ENCODE results near the gene EARS2. TPM values are rescaled to one million over a fixed set of nuclear protein-coding genes. Genes with fewer than 3 reads are reported as not detected.

Gene EARS2
- total RNA-seq, 1 donor from 2014 or later: 19.7 TPM

- no peaks in the 10 kb centered on the region for H3K9me3 ChIP-seq (ENCODE audit: low read depth)
- no peaks in the 10 kb centered on the region for H3K27me3 Mint-ChIP-seq (ENCODE audit: insufficient read depth, low read depth)
- no peak overlapping the region for H3K9ac ChIP-seq
- H3K9me3 Mint-ChIP-seq: no peaks in the 10 kb centered on the region
- H3K27ac ChIP-seq: no peak overlapping the region
- H3K36me3 ChIP-seq: no peaks in the 10 kb centered on the region
- DNase-seq (ENCODE audit: low spot score): no peak
- no peaks in the 10 kb centered on the region for H3K4me1 Mint-ChIP-seq
- H4K20me1 ChIP-seq (ENCODE audit: low read depth): peaks cover 4% of the 10 kb centered on the region
- no peak overlapping the region for H3K4me2 ChIP-seq
- H3K4me3 Mint-ChIP-seq: no peak overlapping the region
- no peaks in the 10 kb centered on the region for H3K79me2 ChIP-seq (ENCODE audit: low read depth)
- H3K27ac Mint-ChIP-seq: no peak overlapping the region
- no peak for TF ChIP-seq EZH2 (IDR thresholded peaks at IDR 0.05)
- no peak for TF ChIP-seq EZH2phosphoT487 (IDR thresholded peaks at IDR 0.05)
- TF ChIP-seq CTCF (IDR thresholded peaks at IDR 0.05): no peak
- H2AFZ ChIP-seq (replicated peaks): no peak overlapping the region
- peaks cover 12% of the 10 kb centered on the region for H3K36me3 Mint-ChIP-seq
- H3K4me3 ChIP-seq: no peak overlapping the region
- H3F3A ChIP-seq (ENCODE audit: low read depth): peaks cover 9% of the 10 kb centered on the region
- H3K4me1 ChIP-seq: no peaks in the 10 kb centered on the region
- H3K27me3 ChIP-seq: no peaks in the 10 kb centered on the region
Observed at GRCh38 chr16:23579371-23579770, 22.2 kb upstream of the EARS2 start.

- H3K79me2 ChIP-seq (ENCODE audit: low read depth): no peaks in the 10 kb centered on the region
- no peak overlapping the region for H3K4me2 ChIP-seq
- H3K27ac Mint-ChIP-seq: no peak overlapping the region
- no peaks in the 10 kb centered on the region for H3K36me3 ChIP-seq
- no peak overlapping the region for H3K9ac ChIP-seq
- H3K4me3 Mint-ChIP-seq: no peak overlapping the region
- no peaks in the 10 kb centered on the region for H3K9me3 Mint-ChIP-seq
- H3K27me3 ChIP-seq: no peaks in the 10 kb centered on the region
- no peak for DNase-seq (ENCODE audit: low spot score)
- H3K27ac ChIP-seq: no peak overlapping the region
- H3K36me3 Mint-ChIP-seq: peaks cover 11% of the 10 kb centered on the region
- TF ChIP-seq EZH2 (IDR thresholded peaks at IDR 0.05): no peak
- TF ChIP-seq CTCF (IDR thresholded peaks at IDR 0.05): no peak
- no peak for TF ChIP-seq EZH2phosphoT487 (IDR thresholded peaks at IDR 0.05)
- no peaks in the 10 kb centered on the region for H3K4me1 ChIP-seq
- peaks cover 4% of the 10 kb centered on the region for H4K20me1 ChIP-seq (ENCODE audit: low read depth)
- no peaks in the 10 kb centered on the region for H3K27me3 Mint-ChIP-seq (ENCODE audit: insufficient read depth, low read depth)
- H3F3A ChIP-seq (ENCODE audit: low read depth): peaks cover 9% of the 10 kb centered on the region
- no peak overlapping the region for H3K4me3 ChIP-seq
- H2AFZ ChIP-seq (replicated peaks): no peak overlapping the region
- H3K9me3 ChIP-seq (ENCODE audit: low read depth): no peaks in the 10 kb centered on the region
- H3K4me1 Mint-ChIP-seq: no peaks in the 10 kb centered on the region
Observed at GRCh38 chr16:23578101-23578830, 21.1 kb upstream of the EARS2 start.

- Mint-ChIP-seq H3K27ac (no peak overlapping the region), H3K4me3 (peak overlapping the region; percentile 41), H3K9me3 (no peaks in the 10 kb centered on the region), H3K36me3 (peaks cover 13% of the 10 kb centered on the region), H3K27me3 (ENCODE audit: insufficient read depth, low read depth) (no peaks in the 10 kb centered on the region), H3K4me1 (no peaks in the 10 kb centered on the region)
- H3K9me3 ChIP-seq (ENCODE audit: low read depth): no peaks in the 10 kb centered on the region
- TF ChIP-seq EZH2phosphoT487 (IDR thresholded peaks at IDR 0.05) (no peak), CTCF (IDR thresholded peaks at IDR 0.05) (no peak), EZH2 (IDR thresholded peaks at IDR 0.05) (no peak)
- H3K4me1 ChIP-seq: no peaks in the 10 kb centered on the region
- H3K4me2 ChIP-seq: no peak overlapping the region
- no peaks in the 10 kb centered on the region for H3K79me2 ChIP-seq (ENCODE audit: low read depth)
- H3K9ac ChIP-seq: no peak overlapping the region
- peaks cover 9% of the 10 kb centered on the region for H3F3A ChIP-seq (ENCODE audit: low read depth)
- H4K20me1 ChIP-seq (ENCODE audit: low read depth): peaks cover 7% of the 10 kb centered on the region
- H3K4me3 ChIP-seq: no peak overlapping the region
- no peak overlapping the region for H3K27ac ChIP-seq
- DNase-seq (ENCODE audit: low spot score): no peak
- H3K27me3 ChIP-seq: no peaks in the 10 kb centered on the region
- no peak overlapping the region for H2AFZ ChIP-seq (replicated peaks)
- no peaks in the 10 kb centered on the region for H3K36me3 ChIP-seq
Observed at GRCh38 chr16:23577493-23577892, 20.3 kb upstream of the EARS2 start.
